C4-2B (cell line): ENCODE results near the gene ACTL6B.

Source experiments
- ZFX ChIP-seq: fragments of 450-650 bp; IDR thresholded peaks from 2 replicates; pipeline ENCODE4 v1.6.1; 2017
- TF ChIP-seq, protein P1 (sequence below): fragments of 450-650 bp; conservative IDR thresholded peaks from 2 replicates; pipeline ENCODE4 v1.5.1; 2017; ENCODE audit warnings: mild to moderate bottlenecking

- TF ChIP-seq, protein P1, sequence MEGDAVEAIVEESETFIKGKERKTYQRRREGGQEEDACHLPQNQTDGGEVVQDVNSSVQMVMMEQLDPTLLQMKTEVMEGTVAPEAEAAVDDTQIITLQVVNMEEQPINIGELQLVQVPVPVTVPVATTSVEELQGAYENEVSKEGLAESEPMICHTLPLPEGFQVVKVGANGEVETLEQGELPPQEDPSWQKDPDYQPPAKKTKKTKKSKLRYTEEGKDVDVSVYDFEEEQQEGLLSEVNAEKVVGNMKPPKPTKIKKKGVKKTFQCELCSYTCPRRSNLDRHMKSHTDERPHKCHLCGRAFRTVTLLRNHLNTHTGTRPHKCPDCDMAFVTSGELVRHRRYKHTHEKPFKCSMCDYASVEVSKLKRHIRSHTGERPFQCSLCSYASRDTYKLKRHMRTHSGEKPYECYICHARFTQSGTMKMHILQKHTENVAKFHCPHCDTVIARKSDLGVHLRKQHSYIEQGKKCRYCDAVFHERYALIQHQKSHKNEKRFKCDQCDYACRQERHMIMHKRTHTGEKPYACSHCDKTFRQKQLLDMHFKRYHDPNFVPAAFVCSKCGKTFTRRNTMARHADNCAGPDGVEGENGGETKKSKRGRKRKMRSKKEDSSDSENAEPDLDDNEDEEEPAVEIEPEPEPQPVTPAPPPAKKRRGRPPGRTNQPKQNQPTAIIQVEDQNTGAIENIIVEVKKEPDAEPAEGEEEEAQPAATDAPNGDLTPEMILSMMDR = no peak
- no peak for TF ChIP-seq ZFX
These were observed 32.1 kb downstream of the ACTL6B start for GRCh38 chr7:100623951-100624824.
